ENCODE results near the gene BBS7. TPM values are rescaled to one million over a fixed set of nuclear protein-coding genes. Genes with fewer than 3 reads are reported as not detected.

The BBS7 gene
- total RNA-seq, 2 experiments from 2014 or later, result 16.4 to 18.5 TPM

DNA sequence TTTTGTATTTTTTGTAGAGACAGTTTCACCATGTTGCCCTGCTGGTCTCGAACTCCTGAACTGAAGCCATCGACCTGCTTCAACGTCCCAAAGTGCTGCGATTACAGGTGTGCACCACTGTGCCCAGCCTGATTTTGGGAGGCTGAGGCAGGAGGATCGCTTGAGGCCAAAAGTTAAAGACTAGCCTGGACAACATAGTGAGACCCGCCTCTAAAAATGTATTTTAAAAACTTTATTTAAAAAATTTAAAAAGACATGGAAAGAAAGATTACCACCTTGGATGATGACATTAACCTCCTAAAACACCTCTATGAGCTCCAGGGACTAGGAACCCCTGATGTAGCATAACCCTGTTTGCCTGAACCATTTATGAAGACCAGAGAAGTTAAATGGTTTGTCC lies 5.8 kb upstream of the BBS7 start:
- Mint-ChIP-seq H3K27ac (no peak overlapping the region), H3K9me3 (ENCODE audit: insufficient read depth) (no peaks in the 10 kb centered on the region), H3K4me1 (ENCODE audit: low read depth) (peaks cover under 1% of the 10 kb centered on the region), H3K4me3 (no peak overlapping the region), H3K27me3 (ENCODE audit: low read depth) (peaks cover 34% of the 10 kb centered on the region), H3K36me3 (ENCODE audit: low read depth) (no peaks in the 10 kb centered on the region)
- ATAC-seq (no peak), DNase-seq (no peak)
- POLR2A ChIA-PET, result no interaction called here
- CTCF ChIA-PET, result no interaction called here

DNA sequence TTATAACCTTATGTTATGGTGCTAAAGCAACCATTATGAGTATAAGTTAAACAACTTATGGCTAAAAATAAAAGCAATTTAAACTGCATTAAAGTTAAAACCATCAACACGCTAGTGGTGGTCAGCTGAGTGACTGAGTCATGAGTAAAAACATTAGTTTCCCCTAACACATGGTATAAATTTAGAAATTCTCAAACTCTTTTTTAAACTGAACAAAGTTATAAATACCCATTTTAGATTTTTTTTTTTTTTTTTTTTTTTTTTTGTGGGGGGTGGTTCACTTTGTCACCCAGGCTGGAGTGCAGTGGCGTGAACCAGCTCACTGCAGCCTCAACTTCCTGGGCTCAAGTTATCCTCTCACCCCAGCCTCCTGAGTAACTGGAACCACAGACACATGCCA lies 5.4 kb upstream of the BBS7 start:
- DNase-seq (no peak), ATAC-seq (no peak)
- ChIA-PET CTCF (interaction anchor here (0.6 kb wide), 1 partner anchor 22 kb away, joined by 3 read pairs; no protein-coding TSS in a partner anchor), POLR2A (no interaction called here)
- Mint-ChIP-seq H3K4me3 (no peak overlapping the region), H3K9me3 (ENCODE audit: insufficient read depth) (no peaks in the 10 kb centered on the region), H3K36me3 (ENCODE audit: low read depth) (no peaks in the 10 kb centered on the region), H3K4me1 (ENCODE audit: low read depth) (peaks cover 4% of the 10 kb centered on the region), H3K27ac (no peak overlapping the region), H3K27me3 (ENCODE audit: low read depth) (peaks cover 32% of the 10 kb centered on the region)

- Mint-ChIP-seq H3K4me1 (ENCODE audit: low read depth) (peaks cover 18% of the 10 kb centered on the region), H3K27ac (no peak overlapping the region), H3K9me3 (ENCODE audit: insufficient read depth) (no peaks in the 10 kb centered on the region), H3K27me3 (ENCODE audit: low read depth) (peaks cover 28% of the 10 kb centered on the region), H3K36me3 (ENCODE audit: low read depth) (peaks cover 3% of the 10 kb centered on the region), H3K4me3 (no peak overlapping the region)
- POLR2A ChIA-PET, result no interaction called here
- ATAC-seq (no peak), DNase-seq (no peak)
- CTCF ChIA-PET, result no interaction called here
Measured at GRCh38 chr4:121873604-121874003, 3.3 kb upstream of the BBS7 start.

DNA sequence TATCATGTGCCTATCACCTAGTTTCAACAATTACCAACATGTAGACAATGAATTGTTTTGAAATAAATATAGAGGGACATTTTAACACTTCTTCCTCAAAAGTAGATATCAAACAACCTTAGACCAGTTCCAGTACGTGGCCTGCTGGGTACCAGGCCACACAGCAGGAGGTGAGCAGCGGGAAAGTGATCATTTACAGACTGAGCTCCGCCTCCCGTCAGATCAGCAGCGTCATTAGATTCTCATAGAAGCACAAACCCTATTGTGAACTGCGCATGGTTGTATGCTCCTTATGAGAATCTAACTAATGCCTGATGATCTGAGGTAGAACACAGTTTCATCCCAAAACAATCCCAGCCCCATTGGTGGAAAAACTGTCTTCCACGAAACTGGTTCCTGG lies 6.5 kb downstream of the BBS7 start:
- Mint-ChIP-seq H3K27ac (no peak overlapping the region), H3K4me3 (no peak overlapping the region), H3K9me3 (ENCODE audit: insufficient read depth) (no peaks in the 10 kb centered on the region), H3K27me3 (ENCODE audit: low read depth) (no peaks in the 10 kb centered on the region), H3K4me1 (ENCODE audit: low read depth) (peaks cover 2% of the 10 kb centered on the region), H3K36me3 (ENCODE audit: low read depth) (peaks cover 35% of the 10 kb centered on the region)
- ChIA-PET POLR2A (no interaction called here), CTCF (interaction anchor here (1.8 kb wide), 1 partner anchor 37 kb away, joined by 6 read pairs; no protein-coding TSS in a partner anchor)
- DNase-seq, result no peak
- no peak for ATAC-seq

DNA sequence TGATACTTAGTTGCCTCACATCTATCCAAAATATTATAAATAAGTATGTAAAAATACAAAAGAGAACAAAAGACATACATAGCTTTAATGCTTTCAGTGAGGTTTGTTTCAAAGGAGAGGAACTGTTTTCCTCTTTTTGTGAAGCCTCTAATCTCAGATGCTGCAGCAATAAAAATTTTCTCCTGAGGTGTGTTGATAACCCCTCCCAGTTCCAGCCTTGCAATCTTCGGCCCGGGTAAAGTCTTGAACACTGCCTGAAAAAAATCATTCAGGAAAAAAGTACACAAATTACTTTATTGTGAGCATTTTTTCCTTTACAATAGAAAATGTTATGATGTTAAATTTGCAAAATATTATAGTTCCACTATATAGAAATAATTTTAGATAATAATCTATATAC lies 8.8 kb downstream of the BBS7 start:
- POLR2A ChIA-PET, result no interaction called here
- no peak overlapping the region for H3K27ac Mint-ChIP-seq
- H3K4me3 Mint-ChIP-seq, result no peak overlapping the region
- H3K9me3 Mint-ChIP-seq (ENCODE audit: insufficient read depth), result no peaks in the 10 kb centered on the region
- CTCF ChIA-PET, result no interaction called here
- H3K36me3 Mint-ChIP-seq (ENCODE audit: low read depth), result peaks cover 29% of the 10 kb centered on the region
- ATAC-seq, result no peak
- DNase-seq, result no peak
- H3K4me1 Mint-ChIP-seq (ENCODE audit: low read depth), result no peaks in the 10 kb centered on the region
- no peaks in the 10 kb centered on the region for H3K27me3 Mint-ChIP-seq (ENCODE audit: low read depth)

DNA sequence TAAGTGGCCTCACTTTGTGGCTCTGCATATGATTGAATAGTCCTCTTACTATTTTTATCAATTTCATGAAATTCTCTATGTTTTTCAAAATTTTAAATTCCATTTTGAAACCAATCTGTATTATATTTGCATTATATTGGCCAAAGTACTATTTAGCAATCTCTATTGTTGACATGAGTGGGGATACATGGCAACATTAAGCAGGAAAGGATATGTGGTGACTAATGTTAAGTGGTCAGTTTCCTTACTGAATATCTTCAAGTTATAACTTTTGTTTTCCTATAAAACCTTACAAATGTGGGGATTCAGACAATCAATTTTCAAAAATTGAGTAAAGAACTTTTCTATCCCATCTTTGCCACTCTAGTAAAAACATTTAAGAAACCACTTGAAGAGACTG lies 10.2 kb downstream of the BBS7 start:
- POLR2A ChIA-PET, result no interaction called here
- no peak overlapping the region for H3K4me3 Mint-ChIP-seq
- H3K9me3 Mint-ChIP-seq (ENCODE audit: insufficient read depth), result no peaks in the 10 kb centered on the region
- no peaks in the 10 kb centered on the region for H3K27me3 Mint-ChIP-seq (ENCODE audit: low read depth)
- DNase-seq, result no peak
- H3K27ac Mint-ChIP-seq, result no peak overlapping the region
- CTCF ChIA-PET, result interaction anchor here (1.1 kb wide), 1 partner anchor 9 kb away, joined by 4 read pairs; no protein-coding TSS in a partner anchor
- ATAC-seq, result no peak
- no peaks in the 10 kb centered on the region for H3K4me1 Mint-ChIP-seq (ENCODE audit: low read depth)
- peaks cover 19% of the 10 kb centered on the region for H3K36me3 Mint-ChIP-seq (ENCODE audit: low read depth)

- Mint-ChIP-seq H3K27me3 (ENCODE audit: low read depth) (no peaks in the 10 kb centered on the region), H3K4me1 (ENCODE audit: low read depth) (no peaks in the 10 kb centered on the region), H3K27ac (no peak overlapping the region), H3K9me3 (ENCODE audit: insufficient read depth) (no peaks in the 10 kb centered on the region), H3K36me3 (ENCODE audit: low read depth) (peaks cover 10% of the 10 kb centered on the region), H3K4me3 (no peak overlapping the region)
- CTCF ChIA-PET, result no interaction called here
- no peak for ATAC-seq
- no peak for DNase-seq
- POLR2A ChIA-PET, result no interaction called here
Measured at GRCh38 chr4:121851354-121851753, 18.9 kb downstream of the BBS7 start.

GRCh38 chr4:121846662-121847061 lies 23.6 kb downstream of the BBS7 start:
- DNase-seq (no peak), ATAC-seq (no peak)
- H3K4me1 Mint-ChIP-seq (ENCODE audit: low read depth), result no peaks in the 10 kb centered on the region
- H3K9me3 Mint-ChIP-seq (ENCODE audit: insufficient read depth), result no peaks in the 10 kb centered on the region
- CTCF ChIA-PET, result interaction anchor here (1.1 kb wide), 1 partner anchor 20 kb away, joined by 3 read pairs; no protein-coding TSS in a partner anchor
- H3K27ac Mint-ChIP-seq, result no peak overlapping the region
- H3K36me3 Mint-ChIP-seq (ENCODE audit: low read depth), result peaks cover 14% of the 10 kb centered on the region
- no peaks in the 10 kb centered on the region for H3K27me3 Mint-ChIP-seq (ENCODE audit: low read depth)
- H3K4me3 Mint-ChIP-seq, result no peak overlapping the region
- POLR2A ChIA-PET, result no interaction called here

- CTCF ChIA-PET, result no interaction called here
- no peaks in the 10 kb centered on the region for H3K9me3 Mint-ChIP-seq (ENCODE audit: insufficient read depth)
- H3K4me1 Mint-ChIP-seq (ENCODE audit: low read depth), result no peaks in the 10 kb centered on the region
- POLR2A ChIA-PET, result no interaction called here
- peaks cover 25% of the 10 kb centered on the region for H3K36me3 Mint-ChIP-seq (ENCODE audit: low read depth)
- no peak overlapping the region for H3K4me3 Mint-ChIP-seq
- H3K27ac Mint-ChIP-seq, result no peak overlapping the region
- no peak for DNase-seq
- ATAC-seq, result no peak
- H3K27me3 Mint-ChIP-seq (ENCODE audit: low read depth), result no peaks in the 10 kb centered on the region
Measured at GRCh38 chr4:121842862-121843261, 27.4 kb downstream of the BBS7 start.

DNA sequence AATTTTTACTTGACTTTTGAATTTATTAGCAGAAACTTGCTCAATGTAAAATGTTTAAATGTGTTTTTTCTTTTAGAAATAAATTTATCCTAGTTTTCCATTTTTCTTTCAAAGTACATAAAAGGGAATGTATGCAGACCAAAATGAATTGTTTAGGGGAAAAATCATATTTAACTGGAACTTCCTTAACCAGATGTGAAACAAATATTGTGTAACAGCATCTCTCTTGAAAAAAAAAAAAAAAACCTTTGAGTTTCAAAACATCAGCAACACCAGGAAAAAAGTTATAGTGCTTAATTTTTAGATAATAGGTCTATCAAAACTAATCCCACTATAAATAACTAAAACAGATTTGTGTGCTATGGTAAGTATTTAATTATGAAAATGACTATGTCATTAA lies 32.1 kb downstream of the BBS7 start:
- peaks cover 20% of the 10 kb centered on the region for H3K36me3 Mint-ChIP-seq (ENCODE audit: low read depth)
- POLR2A ChIA-PET, result no interaction called here
- no peaks in the 10 kb centered on the region for H3K27me3 Mint-ChIP-seq (ENCODE audit: low read depth)
- H3K9me3 Mint-ChIP-seq (ENCODE audit: insufficient read depth), result no peaks in the 10 kb centered on the region
- no peak overlapping the region for H3K27ac Mint-ChIP-seq
- DNase-seq (no peak), ATAC-seq (no peak)
- no peak overlapping the region for H3K4me3 Mint-ChIP-seq
- H3K4me1 Mint-ChIP-seq (ENCODE audit: low read depth), result no peaks in the 10 kb centered on the region
- CTCF ChIA-PET, result no interaction called here

GRCh38 chr4:121829511-121829910 lies 40.8 kb downstream of the BBS7 start:
- ATAC-seq, result no peak
- peaks cover 2% of the 10 kb centered on the region for H3K4me1 Mint-ChIP-seq (ENCODE audit: low read depth)
- POLR2A ChIA-PET, result no interaction called here
- no peak overlapping the region for H3K4me3 Mint-ChIP-seq
- H3K36me3 Mint-ChIP-seq (ENCODE audit: low read depth), result peaks cover 12% of the 10 kb centered on the region
- CTCF ChIA-PET, result no interaction called here
- no peaks in the 10 kb centered on the region for H3K27me3 Mint-ChIP-seq (ENCODE audit: low read depth)
- no peaks in the 10 kb centered on the region for H3K9me3 Mint-ChIP-seq (ENCODE audit: insufficient read depth)
- DNase-seq, result no peak
- H3K27ac Mint-ChIP-seq, result no peak overlapping the region

DNA sequence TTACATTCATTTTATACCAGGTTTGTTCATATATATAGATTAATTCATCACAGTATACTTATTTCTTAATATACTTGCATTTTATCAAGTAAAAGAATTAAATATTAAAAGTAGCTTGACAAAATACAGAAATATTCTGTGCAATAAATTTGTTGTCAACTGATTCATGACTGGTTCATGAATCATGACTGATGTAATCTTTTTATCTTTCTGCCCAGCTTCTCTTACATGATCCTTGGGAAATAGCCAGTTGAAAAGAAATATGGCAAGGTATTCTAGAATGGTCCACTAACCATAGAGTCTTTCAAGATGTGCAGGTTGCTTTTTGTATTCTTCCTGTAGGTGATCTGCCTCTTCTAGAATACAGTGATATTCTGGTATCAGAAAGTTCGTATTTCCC lies 42.4 kb downstream of the BBS7 start:
- no peaks in the 10 kb centered on the region for H3K9me3 Mint-ChIP-seq (ENCODE audit: insufficient read depth)
- ChIA-PET CTCF (interaction anchor here (1.6 to 1.8 kb wide), 2 partner anchors 8 to 72 kb away, joined by 3 to 7 read pairs; no protein-coding TSS in a partner anchor), POLR2A (no interaction called here)
- peaks cover 7% of the 10 kb centered on the region for H3K4me1 Mint-ChIP-seq (ENCODE audit: low read depth)
- H3K27ac Mint-ChIP-seq, result no peak overlapping the region
- ATAC-seq (no peak), DNase-seq (no peak)
- no peak overlapping the region for H3K4me3 Mint-ChIP-seq
- no peaks in the 10 kb centered on the region for H3K27me3 Mint-ChIP-seq (ENCODE audit: low read depth)
- H3K36me3 Mint-ChIP-seq (ENCODE audit: low read depth), result peaks cover 18% of the 10 kb centered on the region

- Mint-ChIP-seq H3K36me3 (ENCODE audit: low read depth) (peaks cover 34% of the 10 kb centered on the region), H3K4me3 (no peak overlapping the region), H3K27ac (no peak overlapping the region), H3K9me3 (ENCODE audit: insufficient read depth) (no peaks in the 10 kb centered on the region), H3K4me1 (ENCODE audit: low read depth) (peaks cover 23% of the 10 kb centered on the region), H3K27me3 (ENCODE audit: low read depth) (no peaks in the 10 kb centered on the region)
- DNase-seq (no peak), ATAC-seq (no peak)
- ChIA-PET POLR2A (interaction anchor here (1.0 to 2.0 kb wide), 4 partner anchors 14 to 45 kb away, joined by 3 to 23 read pairs (median 8); partner anchors contain the start of genes BBS7 and EXOSC9), CTCF (no interaction called here)
Measured at GRCh38 chr4:121824950-121825349, 45.3 kb downstream of the BBS7 start.

Measured in activated CD8-positive, alpha-beta T cell treated with anti-CD3 and anti-CD28 coated beads, Interleukin-2, amount 10 ng/mL, durations not matched to agents 7 days and 5 days (primary cell).